ENCODE data around the gene SLC30A3. TPM values are rescaled to one million over a fixed set of nuclear protein-coding genes. Genes with fewer than 3 reads are reported as not detected.

The SLC30A3 gene
- total RNA-seq, 2 donors from 2014 or later = 1.5 to 2.8 TPM

DNA sequence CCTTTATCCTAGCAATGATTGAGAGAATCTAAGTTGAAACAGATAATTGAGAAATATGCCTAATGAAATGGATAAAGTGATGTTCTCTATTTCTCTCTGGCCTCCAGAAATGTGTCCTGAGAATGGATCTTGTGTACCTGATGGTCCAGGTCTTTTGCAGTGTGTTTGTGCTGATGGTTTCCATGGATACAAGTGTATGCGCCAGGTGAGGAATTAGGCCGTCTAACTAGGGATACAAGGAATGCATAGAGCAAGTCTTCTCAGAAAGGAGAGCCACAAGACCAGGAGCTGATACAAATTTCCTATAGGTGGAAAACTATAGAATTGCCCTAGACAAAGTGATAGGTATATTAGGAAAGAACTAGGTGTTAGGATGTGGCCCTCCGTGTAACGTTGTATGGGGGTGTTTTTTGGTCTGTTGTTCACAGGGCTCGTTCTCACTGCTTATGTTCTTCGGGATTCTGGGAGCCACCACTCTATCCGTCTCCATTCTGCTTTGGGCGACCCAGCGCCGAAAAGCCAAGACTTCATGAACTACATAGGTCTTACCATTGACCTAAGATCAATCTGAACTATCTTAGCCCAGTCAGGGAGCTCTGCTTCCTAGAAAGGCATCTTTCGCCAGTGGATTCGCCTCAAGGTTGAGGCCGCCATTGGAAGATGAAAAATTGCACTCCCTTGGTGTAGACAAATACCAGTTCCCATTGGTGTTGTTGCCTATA, 46.3 kb downstream of the SLC30A3 start:
- peak overlapping the region; percentile 92 for H3K4me3 Mint-ChIP-seq
- H3K27ac ChIP-seq (ENCODE audit: low read depth, low read length) = no peak overlapping the region
- H3K9me3 ChIP-seq (ENCODE audit: control insufficient read depth, low read length) = no peaks in the 10 kb centered on the region
- peak overlapping the region; percentile 96 for H3K27ac Mint-ChIP-seq
- H3K36me3 Mint-ChIP-seq (ENCODE audit: low read depth) = peaks cover 40% of the 10 kb centered on the region
- H3K4me3 ChIP-seq (ENCODE audit: low read length) = peak overlapping the region; percentile 7
- peak; percentile 51 for DNase-seq
- H3K4me1 ChIP-seq (ENCODE audit: control insufficient read depth, insufficient read depth, low read length) = no peaks in the 10 kb centered on the region
- WGBS, 2 experiments (ENCODE audit: insufficient coverage in 1 of 2, insufficient read length in 1 of 2) = 89 to 94% methylated on average over 11 to 13 of the region's 13 CpGs
- H3K36me3 ChIP-seq (ENCODE audit: control insufficient read depth, insufficient read depth, low read length) = peaks cover 36% of the 10 kb centered on the region
- peaks cover 31% of the 10 kb centered on the region for H3K4me1 Mint-ChIP-seq
- H3K9me3 Mint-ChIP-seq = no peaks in the 10 kb centered on the region
- TF ChIP-seq, protein P1, sequence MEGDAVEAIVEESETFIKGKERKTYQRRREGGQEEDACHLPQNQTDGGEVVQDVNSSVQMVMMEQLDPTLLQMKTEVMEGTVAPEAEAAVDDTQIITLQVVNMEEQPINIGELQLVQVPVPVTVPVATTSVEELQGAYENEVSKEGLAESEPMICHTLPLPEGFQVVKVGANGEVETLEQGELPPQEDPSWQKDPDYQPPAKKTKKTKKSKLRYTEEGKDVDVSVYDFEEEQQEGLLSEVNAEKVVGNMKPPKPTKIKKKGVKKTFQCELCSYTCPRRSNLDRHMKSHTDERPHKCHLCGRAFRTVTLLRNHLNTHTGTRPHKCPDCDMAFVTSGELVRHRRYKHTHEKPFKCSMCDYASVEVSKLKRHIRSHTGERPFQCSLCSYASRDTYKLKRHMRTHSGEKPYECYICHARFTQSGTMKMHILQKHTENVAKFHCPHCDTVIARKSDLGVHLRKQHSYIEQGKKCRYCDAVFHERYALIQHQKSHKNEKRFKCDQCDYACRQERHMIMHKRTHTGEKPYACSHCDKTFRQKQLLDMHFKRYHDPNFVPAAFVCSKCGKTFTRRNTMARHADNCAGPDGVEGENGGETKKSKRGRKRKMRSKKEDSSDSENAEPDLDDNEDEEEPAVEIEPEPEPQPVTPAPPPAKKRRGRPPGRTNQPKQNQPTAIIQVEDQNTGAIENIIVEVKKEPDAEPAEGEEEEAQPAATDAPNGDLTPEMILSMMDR (conservative IDR thresholded peaks at IDR 0.05) = no peak
- no peaks in the 10 kb centered on the region for H3K27me3 ChIP-seq (ENCODE audit: control insufficient read depth, insufficient read depth, low read length, poor library complexity, severe bottlenecking)
- no peaks in the 10 kb centered on the region for H3K27me3 Mint-ChIP-seq (ENCODE audit: insufficient read depth)
- H3K9ac ChIP-seq (ENCODE audit: extremely low read depth, low read length, poor library complexity, severe bottlenecking) = no peak overlapping the region

DNA sequence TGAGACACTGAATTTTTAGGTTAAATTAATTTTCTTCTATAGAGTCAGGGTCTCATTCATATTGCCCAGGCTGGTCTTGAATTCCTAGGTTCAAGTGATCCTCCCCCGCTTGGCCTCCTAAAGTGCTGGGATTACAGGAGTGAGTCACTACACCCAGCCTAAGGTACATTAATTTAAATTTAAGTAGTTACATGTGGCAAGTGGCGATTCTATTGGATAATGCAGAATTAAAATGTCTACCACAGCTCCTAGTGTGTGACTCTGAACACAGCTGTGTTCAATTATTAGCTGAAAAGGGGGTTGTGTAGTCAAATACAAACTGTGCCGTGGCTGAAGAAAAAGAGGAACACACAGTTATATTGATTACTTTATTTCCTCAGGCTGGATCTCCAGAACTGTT, 47.9 kb downstream of the SLC30A3 start:
- peaks cover 29% of the 10 kb centered on the region for H3K36me3 Mint-ChIP-seq (ENCODE audit: low read depth)
- H3K9me3 ChIP-seq (ENCODE audit: control insufficient read depth, low read length) = no peaks in the 10 kb centered on the region
- H3K9me3 Mint-ChIP-seq = no peaks in the 10 kb centered on the region
- no peak overlapping the region for H3K9ac ChIP-seq (ENCODE audit: extremely low read depth, low read length, poor library complexity, severe bottlenecking)
- H3K4me3 Mint-ChIP-seq = no peak overlapping the region
- H3K27me3 Mint-ChIP-seq (ENCODE audit: insufficient read depth) = no peaks in the 10 kb centered on the region
- TF ChIP-seq, protein P1 (conservative IDR thresholded peaks at IDR 0.05) = no peak
- 89 to 95% methylated on average over 2 to 3 of the region's 3 CpGs for whole genome bisulfite sequencing, 2 experiments (ENCODE audit: insufficient coverage in 1 of 2, insufficient read length in 1 of 2)
- no peaks in the 10 kb centered on the region for H3K27me3 ChIP-seq (ENCODE audit: control insufficient read depth, insufficient read depth, low read length, poor library complexity, severe bottlenecking)
- H3K4me1 Mint-ChIP-seq = peaks cover 31% of the 10 kb centered on the region
- no peak overlapping the region for H3K27ac Mint-ChIP-seq
- H3K4me1 ChIP-seq (ENCODE audit: control insufficient read depth, insufficient read depth, low read length) = no peaks in the 10 kb centered on the region
- H3K36me3 ChIP-seq (ENCODE audit: control insufficient read depth, insufficient read depth, low read length) = peaks cover 25% of the 10 kb centered on the region
- no peak overlapping the region for H3K4me3 ChIP-seq (ENCODE audit: low read length)
- no peak for DNase-seq
- H3K27ac ChIP-seq (ENCODE audit: low read depth, low read length) = no peak overlapping the region

DNA sequence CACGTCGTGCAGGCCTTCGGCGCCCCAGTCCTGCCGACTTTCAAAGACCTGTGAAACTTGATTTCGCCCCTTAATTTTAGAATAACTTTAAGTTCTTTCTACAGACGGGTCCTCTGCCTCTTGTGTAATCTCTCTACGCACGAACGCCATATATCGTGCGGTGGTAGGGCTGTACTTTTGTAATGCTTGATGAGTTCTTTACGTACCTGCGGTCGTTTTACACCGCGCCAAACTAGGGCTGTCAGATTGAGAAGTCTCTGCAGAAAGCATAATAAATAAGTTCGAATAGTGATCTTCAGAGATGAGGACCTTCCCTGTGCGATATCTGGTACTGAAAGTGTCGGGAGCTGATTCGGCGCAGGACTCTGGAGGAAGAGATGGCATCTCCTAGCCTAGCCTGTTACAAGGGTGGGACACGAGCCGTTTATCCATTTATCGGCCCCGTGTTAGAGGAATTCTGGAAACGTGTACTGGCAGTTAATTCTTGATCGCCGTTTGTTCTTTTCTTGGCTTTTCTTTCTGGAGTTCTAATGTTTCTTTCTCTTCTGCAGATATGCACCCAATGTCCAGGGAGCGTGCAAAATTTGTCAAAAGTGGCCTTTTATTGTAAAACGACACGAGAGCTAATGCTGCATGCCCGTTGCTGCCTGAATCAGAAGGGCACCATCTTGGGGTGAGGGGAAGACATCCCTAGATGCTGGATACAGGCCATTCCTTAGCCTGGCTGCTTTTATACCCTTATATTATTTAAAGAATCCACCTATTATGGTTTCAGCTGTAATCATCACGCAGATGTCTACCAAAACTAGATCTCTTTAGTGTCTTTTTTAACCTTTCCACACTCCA, 50.0 kb downstream of the SLC30A3 start:
- WGBS, 2 experiments (ENCODE audit: insufficient coverage in 1 of 2, insufficient read length in 1 of 2) = 15% methylated on average over 25 to 34 of the region's 34 CpGs
- Mint-ChIP-seq H3K4me3 (peak overlapping the region; percentile 86), H3K27ac (peak overlapping the region; percentile 98), H3K27me3 (ENCODE audit: insufficient read depth) (no peaks in the 10 kb centered on the region), H3K36me3 (ENCODE audit: low read depth) (peaks cover 34% of the 10 kb centered on the region), H3K9me3 (no peaks in the 10 kb centered on the region), H3K4me1 (peaks cover 39% of the 10 kb centered on the region)
- TF ChIP-seq, protein P1 (conservative IDR thresholded peaks at IDR 0.05) = no peak
- Histone ChIP-seq H3K27ac (ENCODE audit: low read depth, low read length) (peak overlapping the region; percentile 93), H3K4me3 (ENCODE audit: low read length) (peak overlapping the region; percentile 96), H3K4me1 (ENCODE audit: control insufficient read depth, insufficient read depth, low read length) (peaks cover 7% of the 10 kb centered on the region), H3K36me3 (ENCODE audit: control insufficient read depth, insufficient read depth, low read length) (peaks cover 30% of the 10 kb centered on the region), H3K9ac (ENCODE audit: extremely low read depth, low read length, poor library complexity, severe bottlenecking) (peak overlapping the region; percentile 96), H3K9me3 (ENCODE audit: control insufficient read depth, low read length) (no peaks in the 10 kb centered on the region), H3K27me3 (ENCODE audit: control insufficient read depth, insufficient read depth, low read length, poor library complexity, severe bottlenecking) (no peaks in the 10 kb centered on the region)
- DNase-seq = no peak
